SHP77 treated with DMSO at 0.1 percent for 48 hours (cell line): ENCODE measurements around the gene PPP3CA.

ENCODE experiments used
- DNase-seq: peaks from one replicate; lab custom pipeline; 2025; lab: John Stamatoyannopoulos, UW

PPP3CA gene

GRCh38 chr4:101288365-101289145 lies 58.8 kb downstream of the PPP3CA start:
- DNase-seq, result no peak

DNA sequence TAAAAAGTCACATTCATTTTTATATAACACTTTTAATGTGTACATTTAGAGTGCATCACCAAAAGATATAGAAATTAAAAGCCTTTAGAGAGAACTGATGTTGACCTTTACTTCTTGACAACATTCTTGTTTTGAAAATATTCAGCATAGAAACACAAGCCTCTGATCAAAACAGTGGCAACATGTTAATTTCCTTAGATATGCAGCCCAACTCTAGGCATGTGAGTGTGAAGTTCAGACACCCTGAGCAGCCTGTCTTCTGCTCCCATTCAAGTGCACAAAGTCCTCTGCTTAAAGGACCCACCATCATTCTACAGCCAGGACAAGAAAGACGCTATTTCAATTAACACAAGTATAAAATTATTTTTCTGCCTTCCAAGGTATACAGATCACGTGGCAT lies 60.0 kb downstream of the PPP3CA start:
- DNase-seq, result no peak

DNA sequence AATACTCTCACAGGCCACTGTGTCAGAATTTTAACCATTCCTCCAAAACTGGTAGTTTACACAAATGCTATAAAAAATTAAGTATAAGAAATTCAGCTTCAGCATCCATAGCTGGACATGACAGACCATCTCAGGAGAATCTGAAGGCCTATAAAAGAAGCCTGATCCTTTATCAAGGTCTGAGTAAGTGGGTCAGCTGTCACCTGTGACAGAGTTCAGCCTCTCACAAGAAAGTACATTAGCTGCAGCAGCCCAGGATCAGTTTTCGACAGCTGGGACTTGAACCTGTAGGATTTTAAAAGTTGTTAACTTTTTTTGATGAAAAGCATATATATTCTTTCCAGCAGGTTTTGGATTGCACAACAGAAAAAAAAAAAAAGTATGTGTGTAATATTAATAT lies 60.7 kb downstream of the PPP3CA start:
- DNase-seq, result no peak

GRCh38 chr4:101285985-101286384 lies 61.3 kb downstream of the PPP3CA start:
- DNase-seq, result no peak

GRCh38 chr4:101284546-101284945 lies 62.8 kb downstream of the PPP3CA start:
- DNase-seq, result no peak

- no peak for DNase-seq
Observed at GRCh38 chr4:101283434-101283833, 63.9 kb downstream of the PPP3CA start.

DNA sequence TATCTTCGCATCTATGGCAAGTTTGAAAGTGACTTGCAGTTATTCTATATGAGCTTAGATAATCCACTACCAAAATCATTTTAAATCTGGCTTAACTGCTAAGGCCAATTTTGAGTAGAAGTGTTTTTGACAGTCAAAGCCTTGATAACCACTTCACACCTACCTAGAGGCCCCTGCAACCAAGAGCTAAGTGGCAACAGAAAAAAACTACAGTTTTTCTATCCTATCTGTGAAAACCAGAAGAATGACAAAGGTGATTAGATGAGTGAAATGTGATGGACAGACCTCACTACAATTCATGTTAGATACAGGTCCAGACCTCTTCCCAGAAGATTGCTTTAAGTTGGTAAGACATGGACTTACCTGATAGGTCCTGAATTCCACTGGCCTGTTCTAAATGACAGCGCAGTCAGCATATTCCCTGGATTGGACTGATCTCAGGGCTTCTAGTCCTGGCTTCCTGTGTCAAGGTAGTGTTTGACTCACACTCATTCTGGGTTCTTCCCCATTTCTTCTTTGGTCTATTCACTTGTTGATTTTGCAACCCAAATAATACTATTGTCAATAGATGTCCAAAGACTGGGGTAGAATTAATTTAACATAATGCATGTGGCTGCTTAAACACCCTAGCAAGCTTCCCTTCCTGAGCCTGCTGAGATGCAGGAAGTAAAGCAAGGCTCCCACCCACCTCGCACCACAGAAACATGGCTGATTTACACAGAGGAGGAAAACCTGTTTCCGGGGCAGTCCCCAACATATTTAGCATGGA lies 65.1 kb downstream of the PPP3CA start:
- no peak for DNase-seq

GRCh38 chr4:101280866-101281600 lies 66.3 kb downstream of the PPP3CA start:
- no peak for DNase-seq

- no peak for DNase-seq
Observed at GRCh38 chr4:101279377-101279871, 67.9 kb downstream of the PPP3CA start.

GRCh38 chr4:101277671-101278070 lies 69.7 kb downstream of the PPP3CA start:
- no peak for DNase-seq

DNA sequence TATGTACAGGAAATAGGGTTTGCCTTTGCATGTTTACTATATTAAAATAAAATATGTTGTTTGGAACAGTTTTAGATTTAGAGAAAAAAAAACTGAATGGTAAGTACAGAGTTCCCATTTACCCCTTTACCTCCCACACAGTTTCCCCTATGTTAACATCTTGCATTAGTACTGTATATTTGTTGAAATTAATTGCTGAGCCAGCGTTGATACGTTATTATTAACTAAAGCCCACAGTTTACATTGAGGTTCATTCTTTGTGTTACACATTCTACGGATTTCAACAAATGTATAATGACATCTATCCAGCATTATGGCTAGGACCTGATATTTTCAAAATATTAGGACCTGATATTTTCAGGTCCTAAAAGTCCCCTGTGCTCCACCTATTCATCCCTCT lies 70.7 kb downstream of the PPP3CA start:
- DNase-seq, result no peak

DNA sequence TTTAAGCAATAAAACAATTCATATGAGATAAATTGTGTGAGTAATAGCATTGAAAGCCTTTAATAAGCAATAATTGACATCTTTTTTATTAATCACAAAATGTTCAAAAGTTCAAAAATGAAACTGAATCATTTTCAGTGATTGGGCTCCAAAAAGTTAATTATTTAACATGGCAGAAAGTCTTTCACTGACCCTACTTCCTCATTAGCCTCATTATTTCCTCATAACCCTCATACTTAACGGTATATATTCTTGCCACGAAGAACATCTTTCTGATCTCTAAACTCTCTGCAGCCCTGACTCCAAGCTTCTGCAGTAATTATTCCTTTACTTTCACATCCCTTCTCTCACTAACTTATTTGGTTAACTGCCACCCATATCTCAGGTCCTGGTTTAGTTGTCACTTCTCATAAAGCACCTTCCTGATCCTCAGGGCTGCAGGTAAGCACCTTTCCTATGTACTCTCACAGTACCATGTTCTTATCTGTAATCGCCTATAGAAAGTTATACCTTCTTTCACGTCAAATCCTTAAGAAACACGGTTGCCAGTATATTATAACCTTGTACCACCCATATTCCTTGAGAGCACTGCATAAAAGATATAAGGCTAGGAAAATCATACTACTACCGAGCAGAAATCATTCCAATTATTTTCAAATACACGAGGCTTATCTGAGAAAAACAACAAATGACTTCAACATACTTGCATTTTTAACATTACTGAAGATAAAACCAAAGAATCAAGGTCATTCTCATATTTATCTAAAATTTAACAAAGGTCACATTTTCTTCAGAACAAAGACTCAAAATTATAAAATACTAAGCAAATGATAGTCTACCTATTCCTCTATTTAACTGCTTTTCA lies 72.2 kb downstream of the PPP3CA start:
- DNase-seq, result no peak

GRCh38 chr4:101271516-101271915 lies 75.8 kb downstream of the PPP3CA start:
- no peak for DNase-seq

DNA sequence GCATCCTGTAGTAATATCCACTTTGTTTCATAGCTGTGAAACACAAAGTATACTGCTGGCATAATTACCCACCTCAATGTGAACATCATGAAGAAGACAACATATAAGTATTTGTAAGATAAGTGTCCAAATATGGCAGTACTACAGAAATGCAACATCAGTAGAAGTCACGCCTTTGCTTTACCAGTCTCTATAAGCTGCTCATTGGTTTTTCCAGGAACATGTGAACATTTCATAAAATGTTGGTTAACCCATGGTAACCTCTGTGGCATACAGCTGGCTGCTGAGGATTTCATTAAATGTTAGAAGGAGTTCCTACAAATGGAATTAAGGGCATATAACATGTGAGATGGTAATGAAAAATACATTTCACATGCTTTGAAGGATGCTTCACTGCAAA lies 77.6 kb downstream of the PPP3CA start:
- no peak for DNase-seq

DNA sequence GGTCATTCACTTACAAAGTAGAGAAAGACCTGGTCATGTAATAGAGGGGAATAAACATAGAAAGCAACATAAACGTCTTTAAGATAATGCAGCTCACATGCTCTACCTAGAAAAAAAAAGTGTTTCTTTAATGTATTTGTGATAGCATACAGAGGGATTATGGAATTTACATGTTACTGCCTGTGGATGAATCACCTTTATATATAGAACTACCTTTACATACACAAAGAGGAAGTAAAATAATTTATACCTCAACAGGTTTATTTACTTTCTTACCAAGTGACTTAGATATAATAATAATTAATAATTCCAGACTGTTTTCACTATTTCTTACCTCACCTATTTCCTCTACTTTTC lies 81.5 kb downstream of the PPP3CA start:
- DNase-seq, result no peak

DNA sequence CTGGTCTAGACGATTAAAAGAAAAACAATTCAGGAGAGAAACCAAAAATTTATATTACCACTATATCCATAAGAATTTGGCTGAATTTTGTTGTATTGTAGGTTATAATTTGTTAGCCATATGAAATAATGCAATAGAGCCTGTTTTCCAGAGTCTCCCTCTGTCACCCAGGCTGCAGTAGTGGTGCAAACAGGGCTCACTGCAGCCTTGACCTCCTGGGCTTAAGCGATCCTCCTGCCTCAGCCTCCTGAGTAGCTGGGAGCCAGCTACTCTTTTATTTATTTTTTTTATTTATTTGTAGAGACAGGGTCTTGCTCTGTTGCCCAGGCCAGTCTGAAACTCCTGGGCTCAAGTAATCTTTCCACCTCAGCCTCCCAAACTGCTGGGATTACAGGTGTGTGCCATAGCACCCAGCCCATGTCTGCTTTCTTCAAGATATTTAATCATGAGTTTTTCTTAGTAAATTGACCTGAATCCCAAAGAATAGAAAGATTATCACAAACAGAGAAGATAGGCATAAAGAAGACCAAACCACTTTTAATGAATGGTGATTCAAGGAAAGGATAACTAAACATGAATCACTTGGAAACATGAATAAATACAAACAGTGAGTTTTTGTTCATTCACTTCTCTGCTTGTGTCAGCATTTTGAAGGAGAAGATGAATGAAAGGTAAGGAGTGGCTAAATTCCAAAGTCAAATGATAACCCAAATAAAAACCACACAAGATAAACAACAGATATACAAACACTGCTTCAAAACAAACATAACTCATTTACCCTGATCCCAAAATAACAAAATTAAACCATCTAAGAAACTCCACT lies 82.1 kb downstream of the PPP3CA start:
- no peak for DNase-seq

GRCh38 chr4:101264512-101264911 lies 82.8 kb downstream of the PPP3CA start:
- no peak for DNase-seq

DNA sequence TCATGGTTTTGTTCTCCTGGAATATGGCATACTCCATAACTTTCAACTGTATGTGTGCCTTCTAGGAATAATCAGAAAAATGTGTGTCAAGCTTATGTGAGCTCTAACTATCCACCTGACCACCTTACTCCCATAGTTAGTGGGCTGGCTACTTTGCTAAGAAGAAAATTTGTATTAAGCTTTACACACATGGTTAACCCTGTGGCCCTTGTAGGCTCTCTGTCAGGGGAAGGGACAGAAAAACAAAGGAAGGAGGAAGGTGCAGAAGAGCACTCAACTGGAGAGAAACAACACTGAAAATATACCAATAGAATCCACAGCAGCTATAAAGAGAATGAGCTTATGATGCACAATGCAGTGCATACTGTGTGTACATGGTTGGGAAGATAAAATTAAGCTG lies 84.6 kb downstream of the PPP3CA start:
- no peak for DNase-seq

GRCh38 chr4:101259876-101260275 lies 87.5 kb downstream of the PPP3CA start:
- no peak for DNase-seq

- no peak for DNase-seq
Observed at GRCh38 chr4:101258883-101259282, 88.4 kb downstream of the PPP3CA start.

DNA sequence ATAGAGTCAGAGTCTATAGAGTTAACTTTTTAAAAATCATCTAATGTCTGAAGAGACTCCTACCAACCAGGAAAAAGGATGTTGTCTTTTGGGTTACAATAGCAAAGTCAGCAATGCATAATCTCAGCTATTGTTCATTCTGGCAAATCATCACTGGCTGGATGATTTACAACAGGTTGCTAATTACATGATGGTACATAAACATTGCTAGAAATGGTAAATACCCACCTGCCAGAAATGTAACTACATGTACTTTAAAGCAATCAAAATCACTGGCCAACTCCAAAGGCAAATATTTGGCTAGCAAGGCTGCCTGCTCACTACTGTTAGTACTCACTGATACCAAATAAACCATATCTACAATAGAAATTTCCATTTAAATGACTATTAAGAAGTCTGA lies 91.1 kb downstream of the PPP3CA start:
- DNase-seq, result peak; percentile 43
